Measurements from ENCODE around the gene EPSTI1. TPM values are rescaled to one million over a fixed set of nuclear protein-coding genes. Genes with fewer than 3 reads are reported as not detected.

Gene EPSTI1
- polyA plus RNA-seq, 1 donor from 2014 or later = not detected

DNA sequence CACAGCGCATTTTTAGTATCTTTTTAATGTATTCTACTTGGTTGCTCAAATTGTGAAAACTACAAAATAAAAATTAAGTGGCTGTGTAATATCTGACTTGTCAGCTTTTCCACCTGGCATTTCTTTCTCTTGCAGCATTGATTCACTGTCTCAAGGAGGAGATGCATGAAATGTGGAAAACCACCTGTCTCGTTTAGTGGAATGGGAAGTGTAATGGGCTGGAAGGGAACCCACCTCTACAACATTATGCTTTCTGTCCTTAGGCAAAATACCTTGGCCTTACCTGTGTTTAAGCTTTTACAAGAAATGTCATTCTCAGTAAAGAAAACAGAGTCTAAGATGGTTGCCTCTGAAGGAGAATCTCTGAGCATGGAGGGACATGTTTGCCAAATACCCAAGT lies 142.8 kb downstream of the EPSTI1 start:
- Histone ChIP-seq H3K9me3 (ENCODE audit: low read length) (no peaks in the 10 kb centered on the region), H2AFZ (ENCODE audit: low read depth, low read length) (no peak overlapping the region), H3K27me3 (ENCODE audit: insufficient read depth, low read depth, low read length) (no peaks in the 10 kb centered on the region), H3F3A (ENCODE audit: insufficient read depth, low read length, poor library complexity, severe bottlenecking) (no peaks in the 10 kb centered on the region), H3K27ac (ENCODE audit: low read length) (no peak overlapping the region), H3K9ac (ENCODE audit: low read length) (no peak overlapping the region), H3K9me2 (ENCODE audit: insufficient read depth, low read length) (no peaks in the 10 kb centered on the region), H3K4me2 (ENCODE audit: low read length) (no peak overlapping the region), H3K79me2 (replicated peaks; ENCODE audit: insufficient read depth, low read length) (no peaks in the 10 kb centered on the region), H3K36me3 (ENCODE audit: insufficient read depth, low read length) (no peaks in the 10 kb centered on the region), H3K4me3 (ENCODE audit: low read length) (no peak overlapping the region), H4K20me1 (ENCODE audit: insufficient read depth) (no peaks in the 10 kb centered on the region)
- TF ChIP-seq EP300 (conservative IDR thresholded peaks at IDR 0.05; ENCODE audit: poor library complexity, severe bottlenecking) (no peak), SMC3 (conservative IDR thresholded peaks at IDR 0.05; ENCODE audit: poor library complexity) (no peak), RAD21 (conservative IDR thresholded peaks at IDR 0.05) (no peak), POLR2AphosphoS5 (IDR thresholded peaks at IDR 0.05) (no peak), TAF1 (IDR thresholded peaks at IDR 0.05; ENCODE audit: low read depth) (no peak), MXI1 (conservative IDR thresholded peaks at IDR 0.05; ENCODE audit: poor library complexity, severe bottlenecking) (no peak), EZH2 (IDR thresholded peaks at IDR 0.05; ENCODE audit: borderline replicate concordance, insufficient read depth, low read length, poor library complexity, severe bottlenecking) (no peak)
- TF ChIP-seq, protein P1, sequence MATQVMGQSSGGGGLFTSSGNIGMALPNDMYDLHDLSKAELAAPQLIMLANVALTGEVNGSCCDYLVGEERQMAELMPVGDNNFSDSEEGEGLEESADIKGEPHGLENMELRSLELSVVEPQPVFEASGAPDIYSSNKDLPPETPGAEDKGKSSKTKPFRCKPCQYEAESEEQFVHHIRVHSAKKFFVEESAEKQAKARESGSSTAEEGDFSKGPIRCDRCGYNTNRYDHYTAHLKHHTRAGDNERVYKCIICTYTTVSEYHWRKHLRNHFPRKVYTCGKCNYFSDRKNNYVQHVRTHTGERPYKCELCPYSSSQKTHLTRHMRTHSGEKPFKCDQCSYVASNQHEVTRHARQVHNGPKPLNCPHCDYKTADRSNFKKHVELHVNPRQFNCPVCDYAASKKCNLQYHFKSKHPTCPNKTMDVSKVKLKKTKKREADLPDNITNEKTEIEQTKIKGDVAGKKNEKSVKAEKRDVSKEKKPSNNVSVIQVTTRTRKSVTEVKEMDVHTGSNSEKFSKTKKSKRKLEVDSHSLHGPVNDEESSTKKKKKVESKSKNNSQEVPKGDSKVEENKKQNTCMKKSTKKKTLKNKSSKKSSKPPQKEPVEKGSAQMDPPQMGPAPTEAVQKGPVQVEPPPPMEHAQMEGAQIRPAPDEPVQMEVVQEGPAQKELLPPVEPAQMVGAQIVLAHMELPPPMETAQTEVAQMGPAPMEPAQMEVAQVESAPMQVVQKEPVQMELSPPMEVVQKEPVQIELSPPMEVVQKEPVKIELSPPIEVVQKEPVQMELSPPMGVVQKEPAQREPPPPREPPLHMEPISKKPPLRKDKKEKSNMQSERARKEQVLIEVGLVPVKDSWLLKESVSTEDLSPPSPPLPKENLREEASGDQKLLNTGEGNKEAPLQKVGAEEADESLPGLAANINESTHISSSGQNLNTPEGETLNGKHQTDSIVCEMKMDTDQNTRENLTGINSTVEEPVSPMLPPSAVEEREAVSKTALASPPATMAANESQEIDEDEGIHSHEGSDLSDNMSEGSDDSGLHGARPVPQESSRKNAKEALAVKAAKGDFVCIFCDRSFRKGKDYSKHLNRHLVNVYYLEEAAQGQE (IDR thresholded peaks at IDR 0.05; ENCODE audit: borderline replicate concordance) = no peak
- TF ChIP-seq, protein P2, sequence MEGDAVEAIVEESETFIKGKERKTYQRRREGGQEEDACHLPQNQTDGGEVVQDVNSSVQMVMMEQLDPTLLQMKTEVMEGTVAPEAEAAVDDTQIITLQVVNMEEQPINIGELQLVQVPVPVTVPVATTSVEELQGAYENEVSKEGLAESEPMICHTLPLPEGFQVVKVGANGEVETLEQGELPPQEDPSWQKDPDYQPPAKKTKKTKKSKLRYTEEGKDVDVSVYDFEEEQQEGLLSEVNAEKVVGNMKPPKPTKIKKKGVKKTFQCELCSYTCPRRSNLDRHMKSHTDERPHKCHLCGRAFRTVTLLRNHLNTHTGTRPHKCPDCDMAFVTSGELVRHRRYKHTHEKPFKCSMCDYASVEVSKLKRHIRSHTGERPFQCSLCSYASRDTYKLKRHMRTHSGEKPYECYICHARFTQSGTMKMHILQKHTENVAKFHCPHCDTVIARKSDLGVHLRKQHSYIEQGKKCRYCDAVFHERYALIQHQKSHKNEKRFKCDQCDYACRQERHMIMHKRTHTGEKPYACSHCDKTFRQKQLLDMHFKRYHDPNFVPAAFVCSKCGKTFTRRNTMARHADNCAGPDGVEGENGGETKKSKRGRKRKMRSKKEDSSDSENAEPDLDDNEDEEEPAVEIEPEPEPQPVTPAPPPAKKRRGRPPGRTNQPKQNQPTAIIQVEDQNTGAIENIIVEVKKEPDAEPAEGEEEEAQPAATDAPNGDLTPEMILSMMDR (IDR thresholded peaks at IDR 0.05; ENCODE audit: poor library complexity, severe bottlenecking) = no peak

DNA sequence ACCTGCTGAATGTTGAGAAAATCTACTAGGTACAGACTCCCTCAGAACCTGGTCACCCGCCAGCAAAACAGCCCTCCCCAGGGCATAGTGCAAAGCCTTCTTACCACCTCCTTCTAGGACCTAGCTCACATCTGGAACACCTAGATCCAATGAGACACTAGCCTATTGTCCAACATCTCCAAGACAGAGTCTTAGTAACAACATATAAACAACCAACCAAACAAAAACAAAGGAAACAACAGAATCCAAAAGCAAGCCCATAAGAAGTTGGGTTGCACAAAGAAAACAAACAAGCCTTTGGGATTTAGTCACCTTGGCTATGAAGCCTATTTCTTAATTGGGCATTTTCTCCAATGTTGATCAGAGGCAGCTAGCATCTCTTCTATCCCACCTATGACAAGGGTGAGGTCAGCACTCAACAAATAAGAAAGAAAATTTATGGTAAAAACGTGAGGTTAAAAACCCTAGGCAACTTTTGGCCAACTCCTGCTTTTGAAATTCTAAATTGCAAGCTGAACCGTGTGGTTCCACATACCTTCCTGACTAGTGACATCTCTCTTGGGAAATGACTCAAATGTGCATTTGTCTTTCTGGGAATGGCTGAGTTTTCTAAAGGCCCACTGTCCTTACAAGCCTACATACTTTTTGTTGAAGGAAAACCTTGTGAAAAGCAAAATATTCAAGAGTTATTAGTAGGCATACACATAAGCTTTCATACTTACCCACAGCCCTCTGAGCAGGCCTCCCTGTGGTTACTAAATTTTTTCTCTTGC lies 144.0 kb downstream of the EPSTI1 start:
- Histone ChIP-seq H3K79me2 (replicated peaks; ENCODE audit: insufficient read depth, low read length) (no peaks in the 10 kb centered on the region), H3K27ac (ENCODE audit: low read length) (no peak overlapping the region), H4K20me1 (ENCODE audit: insufficient read depth) (no peaks in the 10 kb centered on the region), H3K9me2 (ENCODE audit: insufficient read depth, low read length) (no peaks in the 10 kb centered on the region), H3K4me2 (ENCODE audit: low read length) (no peak overlapping the region), H3K4me3 (ENCODE audit: low read length) (no peak overlapping the region), H3F3A (ENCODE audit: insufficient read depth, low read length, poor library complexity, severe bottlenecking) (no peaks in the 10 kb centered on the region), H3K36me3 (ENCODE audit: insufficient read depth, low read length) (no peaks in the 10 kb centered on the region), H3K9ac (ENCODE audit: low read length) (no peak overlapping the region), H2AFZ (ENCODE audit: low read depth, low read length) (no peak overlapping the region), H3K9me3 (ENCODE audit: low read length) (no peaks in the 10 kb centered on the region), H3K27me3 (ENCODE audit: insufficient read depth, low read depth, low read length) (no peaks in the 10 kb centered on the region)
- TF ChIP-seq EP300 (conservative IDR thresholded peaks at IDR 0.05; ENCODE audit: poor library complexity, severe bottlenecking) = no peak
- TF ChIP-seq TAF1 (IDR thresholded peaks at IDR 0.05; ENCODE audit: low read depth) = no peak
- TF ChIP-seq, protein P1 (IDR thresholded peaks at IDR 0.05; ENCODE audit: borderline replicate concordance) = no peak
- TF ChIP-seq SMC3 (conservative IDR thresholded peaks at IDR 0.05; ENCODE audit: poor library complexity) = no peak
- TF ChIP-seq, protein P2 (IDR thresholded peaks at IDR 0.05; ENCODE audit: poor library complexity, severe bottlenecking) = no peak
- TF ChIP-seq EZH2 (IDR thresholded peaks at IDR 0.05; ENCODE audit: borderline replicate concordance, insufficient read depth, low read length, poor library complexity, severe bottlenecking) = no peak
- no peak for TF ChIP-seq MXI1 (conservative IDR thresholded peaks at IDR 0.05; ENCODE audit: poor library complexity, severe bottlenecking)
- no peak for TF ChIP-seq POLR2AphosphoS5 (IDR thresholded peaks at IDR 0.05)
